ENCODE measurements around the gene KIAA0753. TPM values are rescaled to one million over a fixed set of nuclear protein-coding genes. Genes with fewer than 3 reads are reported as not detected.

The KIAA0753 gene
- total RNA-seq, 1 donor from 2014 or later, result 24.7 TPM

- CTCF ChIA-PET, result no interaction called here
- Mint-ChIP-seq H3K4me3 (no peak overlapping the region), H3K27ac (no peak overlapping the region), H3K27me3 (peaks cover 2% of the 10 kb centered on the region), H3K4me1 (peaks cover 21% of the 10 kb centered on the region), H3K9me3 (no peaks in the 10 kb centered on the region), H3K36me3 (ENCODE audit: low read depth) (no peaks in the 10 kb centered on the region)
- no peak for TF ChIP-seq CTCF (IDR thresholded peaks at IDR 0.05)
- DNase-seq, result no peak
- intact Hi-C loops (cut with micrococcal nuclease), result no loop called here
- POLR2A ChIA-PET, result interaction anchor here (0.6 kb wide), 1 partner anchor 22 kb away, joined by 3 read pairs; no protein-coding TSS in a partner anchor
- ATAC-seq (ENCODE audit: low read depth), result no peak
Measured at GRCh38 chr17:6571452-6571781, 69.1 kb downstream of the KIAA0753 start.

- DNase-seq (no peak), ATAC-seq (ENCODE audit: low read depth) (no peak)
- no peaks in the 10 kb centered on the region for H3K36me3 Mint-ChIP-seq (ENCODE audit: low read depth)
- H3K4me3 Mint-ChIP-seq, result no peak overlapping the region
- ChIA-PET CTCF (no interaction called here), POLR2A (no interaction called here)
- no peak overlapping the region for H3K27ac Mint-ChIP-seq
- TF ChIP-seq CTCF (IDR thresholded peaks at IDR 0.05), result no peak
- H3K27me3 Mint-ChIP-seq, result peaks cover 2% of the 10 kb centered on the region
- intact Hi-C loops (cut with micrococcal nuclease), result no loop called here
- no peaks in the 10 kb centered on the region for H3K9me3 Mint-ChIP-seq
- peaks cover 15% of the 10 kb centered on the region for H3K4me1 Mint-ChIP-seq
Measured at GRCh38 chr17:6570731-6571451, 69.6 kb downstream of the KIAA0753 start.

- TF ChIP-seq CTCF (IDR thresholded peaks at IDR 0.05), result no peak
- Mint-ChIP-seq H3K27ac (no peak overlapping the region), H3K9me3 (no peaks in the 10 kb centered on the region), H3K4me3 (no peak overlapping the region), H3K27me3 (peaks cover 2% of the 10 kb centered on the region), H3K36me3 (ENCODE audit: low read depth) (no peaks in the 10 kb centered on the region), H3K4me1 (peaks cover 3% of the 10 kb centered on the region)
- no peak for ATAC-seq (ENCODE audit: low read depth)
- no peak for DNase-seq
- CTCF ChIA-PET, result no interaction called here
- POLR2A ChIA-PET, result no interaction called here
- intact Hi-C loops (cut with micrococcal nuclease), result no loop called here
Measured at GRCh38 chr17:6569370-6570285, 70.9 kb downstream of the KIAA0753 start.

GRCh38 chr17:6568184-6568758, 72.2 kb downstream of the KIAA0753 start:
- Mint-ChIP-seq H3K27me3 (peaks cover 7% of the 10 kb centered on the region), H3K36me3 (ENCODE audit: low read depth) (no peaks in the 10 kb centered on the region), H3K4me1 (no peaks in the 10 kb centered on the region), H3K9me3 (no peaks in the 10 kb centered on the region), H3K27ac (no peak overlapping the region), H3K4me3 (no peak overlapping the region)
- ChIA-PET CTCF (no interaction called here), POLR2A (interaction anchor here (0.5 kb wide), 1 partner anchor 85 kb away, joined by 4 read pairs; no protein-coding TSS in a partner anchor)
- ATAC-seq (ENCODE audit: low read depth) (no peak), DNase-seq (no peak)
- intact Hi-C loops (cut with micrococcal nuclease), result no loop called here
- no peak for TF ChIP-seq CTCF (IDR thresholded peaks at IDR 0.05)

Data from activated B cell treated with CpG ODN at 0.5 μM for 24 hours (primary cell).